K562 (cell line): ENCODE measurements around the gene CGREF1. TPM values are rescaled to one million over a fixed set of nuclear protein-coding genes. Genes with fewer than 3 reads are reported as not detected.
A peak's percentile ranks its signal among the peaks of the same experiment; 100 is the strongest.

ENCODE experiments used
- ATAC-seq: fragments of 200-7000 bp; cut with Tn5 transposase; 3 replicates; pipeline ENCODE4 v1.9.1; 2020; ENCODE audit warnings: moderate library complexity
- BruUV-seq: library from RNA; stranded (reverse); fragments of 400-500 nt; replicated peaks from 2 replicates; lab custom pipeline; 2021; lab: Mats Ljungman, UMichigan
- CTCF ChIA-PET: fragments of 300-600 bp; formaldehyde crosslinking; extraction: SDS; loops from one replicate; lab custom pipeline; 2021; ENCODE audit warnings: low intra/inter-chr PET ratio; lab: Yijun Ruan, JAX
- POLR2A ChIA-PET: fragments of 300-600, 350-650 bp; sonication (Branson Sonifier 250); formaldehyde crosslinking; extraction: SDS; loops from one replicate; lab custom pipeline; 2021; ENCODE audit warnings: antibody characterized with exemption, inconsistent platforms; lab: Yijun Ruan, JAX
- DNase-seq, 4 experiments: peaks; one replicate each; pipeline versions ENCODE4 v3.0.0 to v3.0.0-alpha.2; 2011 to 2018; ENCODE audit warnings: low spot score in 3 of 4, mixed read lengths in 3 of 4; ENCODE audit errors: extremely low read depth in 1 of 4
- FAIRE-seq: peaks from 2 replicates; lab custom pipeline; 2011; peaks lifted over from hg19 to GRCh38; lab: Jason Lieb, UNC
- H2AFZ ChIP-seq: 2 replicates; pipeline ENCODE4 v1.6.0; 2011; ENCODE audit warnings: low read depth, low read length, control low read depth, inconsistent platforms
- H3K27ac ChIP-seq: fragments of 200-600 bp; 3 replicates; pipeline ENCODE4 v1.8.0; 2011; ENCODE audit warnings: low read depth, mild to moderate bottlenecking, control low read depth, inconsistent platforms, low read length, moderate library complexity, mixed read lengths; ENCODE audit errors: extremely low read depth
- H3K27me3 ChIP-seq, 2 experiments: fragments of 300-600 bp in 1 of 2; 2 replicates in 1 of 2; 3 replicates in 1 of 2; pipeline versions ENCODE4 v1.6.0 to v1.8.0; 2011; ENCODE audit warnings: inconsistent platforms in 2 of 2, low read length in 2 of 2, mild to moderate bottlenecking in 1 of 2, mixed read lengths in 1 of 2, moderate library complexity in 1 of 2; ENCODE audit not compliant: control insufficient read depth in 2 of 2, insufficient read depth in 2 of 2
- H3K36me3 ChIP-seq: fragments of 300-600 bp; 3 replicates; pipeline ENCODE4 v1.8.0; 2011; ENCODE audit warnings: mild to moderate bottlenecking, low read length, inconsistent platforms; ENCODE audit not compliant: control insufficient read depth, insufficient read depth
- H3K4me1 ChIP-seq, 2 experiments: fragments of 200-600 bp in 1 of 2; replicated peaks in 1 of 2; 2 replicates in 1 of 2; 3 replicates in 1 of 2; pipeline versions ENCODE4 v1.5.1 to v1.8.0; 2011; ENCODE audit warnings: inconsistent platforms in 2 of 2, low read length in 2 of 2, mild to moderate bottlenecking in 1 of 2, mixed read lengths in 1 of 2, moderate library complexity in 1 of 2; ENCODE audit not compliant: control insufficient read depth in 2 of 2, insufficient read depth in 2 of 2
- H3K4me2 ChIP-seq: 2 replicates; pipeline ENCODE4 v1.6.1; 2011; ENCODE audit warnings: low read length, control low read depth, inconsistent platforms, mixed read lengths; ENCODE audit not compliant: insufficient read depth
- H3K4me3 ChIP-seq: fragments of 200-600 bp; sonication (generic), shearing (Covaris generic); 2 replicates; pipeline ENCODE4 v1.5.1; 2016; ENCODE audit warnings: control low read depth, inconsistent platforms
- H3K79me2 ChIP-seq: fragments of 200-600 bp; 3 replicates; pipeline ENCODE4 v1.8.0; 2011; ENCODE audit warnings: low read length, inconsistent platforms; ENCODE audit not compliant: control insufficient read depth, insufficient read depth
- H3K9ac ChIP-seq, 2 experiments: 2 replicates each; pipeline versions ENCODE4 v1.6.0 to v1.6.1; 2011; ENCODE audit warnings: low read depth in 2 of 2, low read length in 2 of 2, control low read depth in 1 of 2, inconsistent platforms in 1 of 2, mild to moderate bottlenecking in 1 of 2, mixed read lengths in 1 of 2; ENCODE audit not compliant: insufficient read depth in 1 of 2
- H3K9me1 ChIP-seq: one replicate; pipeline ENCODE4 v1.6.0; 2011; ENCODE audit warnings: inconsistent platforms, mild to moderate bottlenecking, low read length, moderate library complexity; ENCODE audit not compliant: control insufficient read depth, insufficient read depth
- H3K9me3 ChIP-seq: replicated peaks from 2 replicates; pipeline ENCODE4 v1.5.1; 2011; ENCODE audit warnings: low read depth, low read length, inconsistent platforms; ENCODE audit not compliant: control insufficient read depth, insufficient read depth
- H4K20me1 ChIP-seq: replicated peaks from 2 replicates; pipeline ENCODE4 v1.6.1; 2011; ENCODE audit warnings: low read length, inconsistent platforms, mixed read lengths; ENCODE audit not compliant: control insufficient read depth, insufficient read depth
- CBFA2T3 ChIP-seq: fragments of 450-650 bp; IDR thresholded peaks from 2 replicates; pipeline ENCODE4 v1.6.1; 2017
- FOXJ2 ChIP-seq: fragments of 200-800 bp; sonication (Bioruptor generic); IDR thresholded peaks from 2 replicates; pipeline ENCODE4 v1.6.1; 2016; ENCODE audit warnings: missing genetic modification characterization, missing compliant biosample characterization
- POLR2G ChIP-seq: fragments of 200-400 bp; formaldehyde crosslinking; IDR thresholded peaks from 2 replicates; pipeline ENCODE4 v1.6.1; 2017; ENCODE audit warnings: low read depth, mild to moderate bottlenecking, antibody characterized with exemption, low read length, moderate library complexity
- SMC3 ChIP-seq: conservative IDR thresholded peaks from 2 replicates; pipeline ENCODE4 v1.6.1; 2011; ENCODE audit warnings: low read depth, low read length, improper control_type of control experiment; ENCODE audit not compliant: insufficient read depth
- SNRNP70 ChIP-seq: fragments of 200-400 bp; formaldehyde crosslinking; optimal IDR thresholded peaks from 2 replicates; pipeline ENCODE3; 2017; ENCODE audit warnings: low read depth, low read length
- WHSC1 ChIP-seq: IDR thresholded peaks from one replicate; pipeline ENCODE4 v1.6.1; 2012; ENCODE audit warnings: low read length, control low read depth, inconsistent platforms
- ZNF644 ChIP-seq: fragments of 200-800 bp; sonication (Bioruptor generic); IDR thresholded peaks from 2 replicates; pipeline ENCODE4 v1.6.1; 2016; ENCODE audit warnings: low read depth, missing genetic modification characterization, missing compliant biosample characterization
- WGBS: fragments of 100-300 bp; shearing (Covaris generic); methylation state at CpG from one replicate; pipeline ENCODE4 v1.1.6; 2016; ENCODE audit warnings: low coverage, mixed read lengths; ENCODE audit not compliant: insufficient coverage; ENCODE audit errors: missing lambda C conversion rate; 5-methylcytosine and 5-hydroxymethylcytosine counted together
- in situ Hi-C: fragments of 300-500 bp; cut with MboI; formaldehyde crosslinking; loops from 4 replicates; pipeline ENCODE4 v1.15.0; 2018; ENCODE audit warnings: inconsistent platforms, mixed read lengths
- intact Hi-C: fragments of 100-400 bp; cut with micrococcal nuclease; formaldehyde crosslinking; loops from 2 replicates; pipeline ENCODE4 v1.14.2; 2022
- polyA plus RNA-seq, 8 experiments: library from polyadenylated mRNA; depleted of rRNA in 4 of 8; stranded (reverse) in 5 of 8; unstranded in 3 of 8; fragments of >200 nt; fragmentation: Nextera tagmentation in 2 of 8; fragmentation: Illumina TruSeq in 1 of 8; extraction: Ambion mirVana in 2 of 8; extraction: Trizol in 1 of 8; gene quantifications; 2 replicates each; pipeline versions ENCODE4 v1.2.1 to v1.2.3, GENCODE V29; 2011 to 2014; ENCODE audit warnings: inconsistent platforms in 1 of 8, missing spikeins in 1 of 8
- total RNA-seq, 7 experiments: library from RNA; depleted of rRNA in 6 of 7; stranded (reverse); fragments of >200 nt in 6 of 7; fragmentation: Illumina TruSeq in 2 of 7; extraction: Trizol in 2 of 7; gene quantifications; 2 replicates each; pipeline versions ENCODE4 v1.2.1 to v1.2.3, GENCODE V29; 2011 to 2021; ENCODE audit warnings: low replicate concordance in 1 of 7
- TF ChIP-seq, protein P1 (sequence below): sonication (generic); formaldehyde crosslinking; IDR thresholded peaks from 2 replicates; pipeline ENCODE4 v1.5.0; 2020; ENCODE audit warnings: missing genetic modification reagents
- TF ChIP-seq, protein P2 (sequence below): fragments of 450-650 bp; IDR thresholded peaks from 2 replicates; pipeline ENCODE4 v1.6.1; 2018; ENCODE audit not compliant: partially characterized antibody
- TF ChIP-seq, protein P3 (sequence below), 2 experiments: fragments of 250-450 bp in 1 of 2; fragments of 450-650 bp in 1 of 2; sonication (Bioruptor Pico) in 1 of 2; IDR thresholded peaks; 2 replicates each; pipeline versions ENCODE4 v1.6.1 to v1.8.0; 2016 to 2021; ENCODE audit warnings: mild to moderate bottlenecking in 2 of 2, moderate library complexity in 2 of 2, missing compliant biosample characterization in 1 of 2, missing genetic modification characterization in 1 of 2

The CGREF1 gene
- total and polyA plus RNA-seq, 9 of the 15 experiments (the other 6 are each of a cell fraction or from before 2014, with no cell fraction given): 0.07 to 0.50 (median 0.37) TPM

DNA sequence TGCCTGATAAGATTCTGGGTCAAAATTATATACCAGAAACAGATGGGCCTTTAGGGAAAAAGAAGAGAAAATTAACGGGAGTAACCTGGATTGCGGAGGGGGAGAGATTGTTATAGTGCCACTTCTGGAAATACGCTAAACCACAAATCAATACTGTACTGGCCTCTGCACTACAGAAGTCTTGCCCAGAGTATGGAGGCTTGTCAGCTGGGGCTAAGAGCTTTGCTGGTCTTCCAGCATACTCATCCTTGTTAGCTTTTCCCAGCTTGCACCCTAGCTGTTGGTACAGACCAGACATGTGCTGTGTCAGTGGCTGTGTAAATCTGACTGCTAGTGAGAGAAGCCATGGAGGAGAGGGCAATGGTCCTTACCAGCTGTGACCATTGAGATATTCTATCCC, 58.6 kb downstream of the CGREF1 start:
- FAIRE-seq (no peak), ATAC-seq (no peak), DNase-seq (no peak)
- Histone ChIP-seq H3K79me2 (no peaks in the 10 kb centered on the region), H3K27ac (peak overlapping the region; percentile 12; the same call in 1 of the 3 replicates), H3K9me1 (no peaks in the 10 kb centered on the region), H3K9ac (peak overlapping the region in 1 of 2 experiments; percentile 9; a peak in 1 of 4 replicates), H3K9me3 (no peaks in the 10 kb centered on the region), H3K4me1 (peaks cover 34 to 39% of the 10 kb centered on the region in 2 experiments), H3K36me3 (peaks cover 58% of the 10 kb centered on the region), H3K27me3 (no peaks in the 10 kb centered on the region), H3K4me3 (no peak overlapping the region), H4K20me1 (no peaks in the 10 kb centered on the region), H3K4me2 (no peak overlapping the region), H2AFZ (no peak overlapping the region)
- in situ Hi-C loops: no loop called here
- intact Hi-C loops: no loop called here
- no TSS peak for BruUV-seq
- TF ChIP-seq, protein P1, sequence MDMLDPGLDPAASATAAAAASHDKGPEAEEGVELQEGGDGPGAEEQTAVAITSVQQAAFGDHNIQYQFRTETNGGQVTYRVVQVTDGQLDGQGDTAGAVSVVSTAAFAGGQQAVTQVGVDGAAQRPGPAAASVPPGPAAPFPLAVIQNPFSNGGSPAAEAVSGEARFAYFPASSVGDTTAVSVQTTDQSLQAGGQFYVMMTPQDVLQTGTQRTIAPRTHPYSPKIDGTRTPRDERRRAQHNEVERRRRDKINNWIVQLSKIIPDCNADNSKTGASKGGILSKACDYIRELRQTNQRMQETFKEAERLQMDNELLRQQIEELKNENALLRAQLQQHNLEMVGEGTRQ (CRISPR knock-in tag): no peak
- TF ChIP-seq POLR2G (0 out of 2 replicates have a peak, but pooled peaks have one; percentile 38), FOXJ2 (tag) (no peak), ZNF644 (tag) (no peak), CBFA2T3 (peak; percentile 42; the same call in 1 of the 2 replicates), WHSC1 (no peak), SMC3 (no peak), SNRNP70 (no peak)
- TF ChIP-seq, protein P2, sequence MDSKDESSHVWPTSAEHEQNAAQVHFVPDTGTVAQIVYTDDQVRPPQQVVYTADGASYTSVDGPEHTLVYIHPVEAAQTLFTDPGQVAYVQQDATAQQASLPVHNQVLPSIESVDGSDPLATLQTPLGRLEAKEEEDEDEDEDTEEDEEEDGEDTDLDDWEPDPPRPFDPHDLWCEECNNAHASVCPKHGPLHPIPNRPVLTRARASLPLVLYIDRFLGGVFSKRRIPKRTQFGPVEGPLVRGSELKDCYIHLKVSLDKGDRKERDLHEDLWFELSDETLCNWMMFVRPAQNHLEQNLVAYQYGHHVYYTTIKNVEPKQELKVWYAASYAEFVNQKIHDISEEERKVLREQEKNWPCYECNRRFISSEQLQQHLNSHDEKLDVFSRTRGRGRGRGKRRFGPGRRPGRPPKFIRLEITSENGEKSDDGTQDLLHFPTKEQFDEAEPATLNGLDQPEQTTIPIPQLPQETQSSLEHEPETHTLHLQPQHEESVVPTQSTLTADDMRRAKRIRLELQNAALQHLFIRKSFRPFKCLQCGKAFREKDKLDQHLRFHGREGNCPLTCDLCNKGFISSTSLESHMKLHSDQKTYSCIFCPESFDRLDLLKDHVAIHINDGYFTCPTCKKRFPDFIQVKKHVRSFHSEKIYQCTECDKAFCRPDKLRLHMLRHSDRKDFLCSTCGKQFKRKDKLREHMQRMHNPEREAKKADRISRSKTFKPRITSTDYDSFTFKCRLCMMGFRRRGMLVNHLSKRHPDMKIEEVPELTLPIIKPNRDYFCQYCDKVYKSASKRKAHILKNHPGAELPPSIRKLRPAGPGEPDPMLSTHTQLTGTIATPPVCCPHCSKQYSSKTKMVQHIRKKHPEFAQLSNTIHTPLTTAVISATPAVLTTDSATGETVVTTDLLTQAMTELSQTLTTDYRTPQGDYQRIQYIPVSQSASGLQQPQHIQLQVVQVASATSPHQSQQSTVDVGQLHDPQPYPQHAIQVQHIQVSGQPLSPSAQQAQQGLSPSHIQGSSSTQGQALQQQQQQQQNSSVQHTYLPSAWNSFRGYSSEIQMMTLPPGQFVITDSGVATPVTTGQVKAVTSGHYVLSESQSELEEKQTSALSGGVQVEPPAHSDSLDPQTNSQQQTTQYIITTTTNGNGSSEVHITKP: peak; percentile 35
- TF ChIP-seq, protein P3, sequence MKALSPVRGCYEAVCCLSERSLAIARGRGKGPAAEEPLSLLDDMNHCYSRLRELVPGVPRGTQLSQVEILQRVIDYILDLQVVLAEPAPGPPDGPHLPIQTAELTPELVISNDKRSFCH (CRISPR knock-in tag; IDR thresholded peaks at IDR 0.05): no peak
- TF ChIP-seq, protein P3 (tag; IDR thresholded peaks at IDR 0.05): no peak
- POLR2A ChIA-PET: interaction anchor here (1.0 to 10.5 kb wide), 5 partner anchors 6 to 35 kb away, joined by 3 to 112 read pairs (median 8); partner anchors contain the start of genes AGBL5 and OST4
- WGBS: 69% methylated on average over 3 of the region's 3 CpGs
- CTCF ChIA-PET: no interaction called here
